CD14-positive monocyte (primary cell): ENCODE data around the gene MVB12B. TPM values are rescaled to one million over a fixed set of nuclear protein-coding genes. Genes with fewer than 3 reads are reported as not detected.

Experiments
- DNase-seq, 3 donors: peaks; one replicate each; pipeline ENCODE4 v3.0.0-alpha.2; 2011 to 2022
- H2AFZ ChIP-seq: 2 replicates; pipeline ENCODE4 v1.6.0; 2012; ENCODE audit warnings: mild to moderate bottlenecking, low read depth, low read length, inconsistent platforms; ENCODE audit not compliant: insufficient read depth, poor library complexity, severe bottlenecking
- H3K27ac ChIP-seq, 2 donors: 1 replicate in 1 of 2; 2 replicates in 1 of 2; pipeline ENCODE4 v1.5.1; 2012 to 2013; ENCODE audit warnings: low read length in 2 of 2, control low read depth in 1 of 2, inconsistent platforms in 1 of 2, low read depth in 1 of 2, mild to moderate bottlenecking in 1 of 2
- H3K27me3 ChIP-seq, 2 donors: one replicate each; pipeline versions ENCODE4 v1.6.0 to v1.6.1; 2011 to 2013; ENCODE audit warnings: low read length in 2 of 2; ENCODE audit not compliant: control insufficient read depth in 2 of 2, insufficient read depth in 2 of 2
- H3K36me3 ChIP-seq, 2 donors: replicated peaks in 1 of 2; 1 replicate in 1 of 2; 2 replicates in 1 of 2; pipeline versions ENCODE4 v1.5.1 to v1.6.1; 2012 to 2013; ENCODE audit warnings: low read length in 2 of 2, control low read depth in 1 of 2, inconsistent platforms in 1 of 2, mild to moderate bottlenecking in 1 of 2; ENCODE audit not compliant: insufficient read depth in 2 of 2, control insufficient read depth in 1 of 2
- H3K4me1 ChIP-seq, 2 donors: 1 replicate in 1 of 2; 2 replicates in 1 of 2; pipeline versions ENCODE4 v1.5.1 to v1.6.1; 2012 to 2013; ENCODE audit warnings: low read length in 2 of 2, control low read depth in 1 of 2, inconsistent platforms in 1 of 2, mild to moderate bottlenecking in 1 of 2, moderate library complexity in 1 of 2; ENCODE audit not compliant: insufficient read depth in 2 of 2, control insufficient read depth in 1 of 2
- H3K4me2 ChIP-seq: replicated peaks from 2 replicates; pipeline ENCODE3; 2012; ENCODE audit warnings: low read length, moderate library complexity, mild to moderate bottlenecking; ENCODE audit not compliant: poor library complexity, severe bottlenecking; ENCODE audit errors: extremely low read depth
- H3K4me3 ChIP-seq, 3 experiments: fragments of 200-600 bp in 1 of 3; sonication (generic) in 1 of 3; replicated peaks in 1 of 3; 1 replicate in 2 of 3; 2 replicates in 1 of 3; pipeline ENCODE4 v1.5.1; 2011 to 2013; ENCODE audit warnings: low read length in 3 of 3, mild to moderate bottlenecking in 3 of 3, control low read depth in 2 of 3, low read depth in 2 of 3, inconsistent platforms in 1 of 3, moderate library complexity in 1 of 3
- H3K79me2 ChIP-seq: 2 replicates; pipeline ENCODE4 v1.6.0; 2012; ENCODE audit warnings: mild to moderate bottlenecking, control low read depth, inconsistent platforms, low read length, moderate library complexity; ENCODE audit not compliant: insufficient read depth
- H3K9ac ChIP-seq: 2 replicates; pipeline ENCODE4 v1.6.0; 2017; ENCODE audit warnings: low read length, mild to moderate bottlenecking; ENCODE audit not compliant: insufficient read depth, poor library complexity, severe bottlenecking
- H3K9me3 ChIP-seq, 2 donors: replicated peaks in 1 of 2; 1 replicate in 1 of 2; 2 replicates in 1 of 2; pipeline versions ENCODE4 v1.5.1 to v1.6.1; 2012 to 2013; ENCODE audit warnings: low read length in 2 of 2, control low read depth in 1 of 2; ENCODE audit not compliant: control insufficient read depth in 1 of 2, insufficient read depth in 1 of 2
- H4K20me1 ChIP-seq: 2 replicates; pipeline ENCODE4 v1.6.0; 2012; ENCODE audit warnings: mild to moderate bottlenecking, low read length, control low read depth, moderate library complexity; ENCODE audit not compliant: insufficient read depth
- H3K27ac Mint-ChIP-seq, 7 donors: one replicate each; pipeline ENCODE4 v1.8.0; 2020; ENCODE audit warnings: mild to moderate bottlenecking in 7 of 7, mixed read lengths in 7 of 7, moderate library complexity in 6 of 7, inconsistent platforms in 2 of 7
- H3K27me3 Mint-ChIP-seq, 3 donors: one replicate each; pipeline ENCODE4 v1.8.0; 2021 to 2022; ENCODE audit warnings: low read depth in 3 of 3, mild to moderate bottlenecking in 3 of 3, mixed read lengths in 3 of 3, moderate library complexity in 3 of 3, inconsistent platforms in 1 of 3
- H3K36me3 Mint-ChIP-seq, 2 donors: one replicate each; pipeline ENCODE4 v1.8.0; 2020; ENCODE audit warnings: mixed read lengths in 2 of 2, inconsistent platforms in 1 of 2, mild to moderate bottlenecking in 1 of 2
- H3K4me1 Mint-ChIP-seq: one replicate; pipeline ENCODE4 v1.8.0; 2020; ENCODE audit warnings: mild to moderate bottlenecking, mixed read lengths
- H3K4me3 Mint-ChIP-seq, 2 donors: one replicate each; pipeline ENCODE4 v1.8.0; 2020; ENCODE audit warnings: mild to moderate bottlenecking in 2 of 2, mixed read lengths in 2 of 2, moderate library complexity in 1 of 2
- H3K9me3 Mint-ChIP-seq, 7 donors: one replicate each; pipeline ENCODE4 v1.8.0; 2020 to 2022; ENCODE audit warnings: mixed read lengths in 7 of 7, mild to moderate bottlenecking in 6 of 7, moderate library complexity in 6 of 7, inconsistent platforms in 2 of 7
- WGBS: methylation state at CpG from one replicate; pipeline ENCODE4 v1.1.5; 2013; ENCODE audit warnings: missing lambda C conversion rate; ENCODE audit not compliant: insufficient coverage; 5-methylcytosine and 5-hydroxymethylcytosine counted together
- intact Hi-C, 2 donors: fragments of 100-400 bp; cut with micrococcal nuclease; formaldehyde crosslinking; loops; one replicate each; pipeline versions ENCODE4 v1.15.0 to v1.15.1; 2023
- polyA plus RNA-seq, 3 donors: library from polyadenylated mRNA; depleted of rRNA in 1 of 3; unstranded in 2 of 3; stranded (reverse) in 1 of 3; fragments of 300-500 nt in 2 of 3; fragments of >200 nt in 1 of 3; fragmentation: Illumina TruSeq in 2 of 3; gene quantifications; 1 replicate in 2 of 3; 2 replicates in 1 of 3; pipeline ENCODE4 v1.2.3, GENCODE V29; 2012 to 2021
- TF ChIP-seq, protein P1 (sequence below): fragments of 200-600 bp; IDR thresholded peaks from one replicate; pipeline ENCODE4 v1.8.0; 2022; ENCODE audit warnings: antibody characterized with exemption, mild to moderate bottlenecking

The MVB12B gene
- polyA plus RNA-seq, 3 donors: 2.8 to 8.1 (median 3.5) TPM

GRCh38 chr9:126307322-126308061 lies 19.1 kb upstream of the MVB12B start:
- Histone ChIP-seq H4K20me1 (no peaks in the 10 kb centered on the region), H3K36me3 (no peaks in the 10 kb centered on the region), H3K9me3 (no peaks in the 10 kb centered on the region), H3K4me1 (no peaks in the 10 kb centered on the region), H2AFZ (no peak overlapping the region), H3K4me2 (no peak overlapping the region), H3K27ac (no peak overlapping the region), H3K9ac (no peak overlapping the region), H3K79me2 (no peaks in the 10 kb centered on the region), H3K27me3 (no peaks in the 10 kb centered on the region), H3K4me3 (no peak overlapping the region)
- H3K9me3 Mint-ChIP-seq: peaks cover 0 to 3% (median 0%) of the 10 kb centered on the region in 7 donors
- H3K36me3 Mint-ChIP-seq: no peaks in the 10 kb centered on the region
- no peak overlapping the region for H3K4me3 Mint-ChIP-seq
- TF ChIP-seq, protein P1, sequence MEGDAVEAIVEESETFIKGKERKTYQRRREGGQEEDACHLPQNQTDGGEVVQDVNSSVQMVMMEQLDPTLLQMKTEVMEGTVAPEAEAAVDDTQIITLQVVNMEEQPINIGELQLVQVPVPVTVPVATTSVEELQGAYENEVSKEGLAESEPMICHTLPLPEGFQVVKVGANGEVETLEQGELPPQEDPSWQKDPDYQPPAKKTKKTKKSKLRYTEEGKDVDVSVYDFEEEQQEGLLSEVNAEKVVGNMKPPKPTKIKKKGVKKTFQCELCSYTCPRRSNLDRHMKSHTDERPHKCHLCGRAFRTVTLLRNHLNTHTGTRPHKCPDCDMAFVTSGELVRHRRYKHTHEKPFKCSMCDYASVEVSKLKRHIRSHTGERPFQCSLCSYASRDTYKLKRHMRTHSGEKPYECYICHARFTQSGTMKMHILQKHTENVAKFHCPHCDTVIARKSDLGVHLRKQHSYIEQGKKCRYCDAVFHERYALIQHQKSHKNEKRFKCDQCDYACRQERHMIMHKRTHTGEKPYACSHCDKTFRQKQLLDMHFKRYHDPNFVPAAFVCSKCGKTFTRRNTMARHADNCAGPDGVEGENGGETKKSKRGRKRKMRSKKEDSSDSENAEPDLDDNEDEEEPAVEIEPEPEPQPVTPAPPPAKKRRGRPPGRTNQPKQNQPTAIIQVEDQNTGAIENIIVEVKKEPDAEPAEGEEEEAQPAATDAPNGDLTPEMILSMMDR: no peak
- peaks cover 0 to 2% (median 0%) of the 10 kb centered on the region in 3 donors for H3K27me3 Mint-ChIP-seq
- H3K27ac Mint-ChIP-seq: peak overlapping the region in 1 of 7 donors; percentile 72
- peaks cover 4% of the 10 kb centered on the region for H3K4me1 Mint-ChIP-seq
- no peak for DNase-seq
- intact Hi-C loops: no loop called here
- WGBS: 95% methylated on average over 11 of the region's 15 CpGs

DNA sequence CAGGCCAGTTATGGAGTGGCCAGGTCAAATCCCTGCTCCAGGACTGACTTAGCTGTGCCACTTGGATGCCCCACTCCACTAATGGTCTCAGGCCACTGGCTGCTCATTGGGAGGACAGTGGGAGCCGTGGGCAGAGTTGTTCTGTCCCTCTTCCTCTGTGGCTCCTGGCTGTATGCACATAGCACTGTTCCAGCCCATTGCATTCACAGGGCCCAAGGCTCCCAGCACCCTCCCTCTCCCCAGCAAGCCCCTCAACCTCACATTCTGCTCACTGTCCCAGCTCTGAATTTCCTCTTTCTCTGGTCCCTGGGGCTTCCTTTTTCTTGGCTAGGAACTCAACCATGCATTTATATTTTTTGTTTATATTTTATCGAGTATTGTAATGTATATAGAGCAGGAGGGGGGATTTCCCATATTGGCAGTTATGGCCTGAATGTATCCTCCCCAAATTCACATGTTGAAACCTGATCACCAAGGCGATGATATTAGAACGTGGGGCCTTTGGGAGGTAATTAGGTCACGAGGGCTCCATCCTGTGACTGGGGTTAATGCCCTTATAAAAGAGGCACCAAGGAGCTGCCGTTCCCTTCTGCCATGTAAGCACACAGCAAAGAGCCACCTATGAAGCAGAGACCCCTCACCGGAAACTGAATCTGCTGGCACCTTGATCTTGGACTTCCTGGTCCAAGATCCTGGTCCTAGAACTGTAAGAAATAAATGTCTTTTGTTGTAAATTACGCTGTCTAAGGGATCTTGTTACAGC lies 17.0 kb upstream of the MVB12B start:
- TF ChIP-seq, protein P1: no peak

More for the DNA sequence above, 17.0 kb upstream of the MVB12B start:
- DNase-seq: no peak
- no peak overlapping the region for H3K4me3 ChIP-seq
- H3K36me3 Mint-ChIP-seq: no peaks in the 10 kb centered on the region
- no peaks in the 10 kb centered on the region for H3K27me3 ChIP-seq
- H3K4me1 Mint-ChIP-seq: peaks cover 4% of the 10 kb centered on the region
- no peak overlapping the region for H3K9ac ChIP-seq
- H3K27ac Mint-ChIP-seq: no peak overlapping the region
- H3K4me2 ChIP-seq: no peak overlapping the region
- H3K27ac ChIP-seq: no peak overlapping the region
- 74% methylated on average over 4 of the region's 8 CpGs for WGBS
- intact Hi-C loops: no loop called here
- no peaks in the 10 kb centered on the region for H3K36me3 ChIP-seq
- peaks cover 0 to 4% (median 2%) of the 10 kb centered on the region in 3 donors for H3K27me3 Mint-ChIP-seq
- H3K9me3 ChIP-seq: no peaks in the 10 kb centered on the region
- no peaks in the 10 kb centered on the region for H3K79me2 ChIP-seq
- H3K4me3 Mint-ChIP-seq: no peak overlapping the region
- no peak overlapping the region for H2AFZ ChIP-seq
- H3K4me1 ChIP-seq: no peaks in the 10 kb centered on the region
- H3K9me3 Mint-ChIP-seq: peaks cover 0 to 4% (median 0%) of the 10 kb centered on the region in 7 donors
- no peaks in the 10 kb centered on the region for H4K20me1 ChIP-seq
